Stimulated activated CD4-positive, alpha-beta T cell treated with anti-CD3 and anti-CD28 coated beads, Interleukin-4, amount 100 ng/mL, for 4 hours (primary cell): ENCODE measurements around the gene HOXB5.

ENCODE experiments used
- DNase-seq, 2 experiments: peaks; one replicate each; pipeline ENCODE4 v3.0.0-alpha.2; 2020

Gene HOXB5

DNA sequence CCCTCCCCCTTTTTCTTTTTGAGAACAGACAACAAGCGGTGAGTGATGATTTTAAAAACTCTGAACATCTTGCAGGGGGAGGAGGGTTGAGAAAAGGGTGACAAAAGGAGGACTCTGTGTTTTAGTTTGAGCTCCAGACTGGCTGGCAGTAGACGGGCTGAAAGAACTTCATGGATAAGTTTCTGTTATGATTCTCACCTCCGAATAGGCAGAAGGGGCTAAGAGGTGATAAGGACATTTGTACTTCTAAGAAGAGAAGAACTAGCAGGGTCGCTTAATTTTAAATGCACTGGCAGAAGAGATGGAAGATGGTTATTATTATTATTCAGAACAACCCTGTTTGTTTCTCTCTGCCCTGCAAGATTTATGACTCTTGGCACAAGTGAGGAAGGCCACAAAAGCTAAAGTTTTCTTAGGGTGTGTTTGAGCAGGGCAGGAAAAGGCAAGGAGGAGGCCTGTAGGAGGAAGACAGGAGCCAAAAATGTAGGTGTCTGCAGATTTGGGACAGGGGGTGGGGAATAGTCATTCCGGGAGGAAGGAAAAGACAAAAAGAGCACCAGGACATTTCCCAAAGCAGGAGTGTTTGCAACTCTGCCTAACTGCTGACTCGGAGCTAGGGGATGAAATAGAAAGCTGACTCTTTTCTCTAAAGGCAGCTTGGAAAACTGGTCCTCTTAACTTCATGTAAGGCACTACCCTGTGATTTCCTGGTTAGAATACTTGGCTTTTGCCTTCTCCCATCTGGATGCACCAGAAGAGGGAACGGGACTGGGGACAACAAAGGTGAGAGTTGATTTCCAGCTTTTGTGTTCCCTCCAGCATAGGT, 36.8 kb downstream of the HOXB5 start:
- no peak for DNase-seq

- DNase-seq, result no peak
These were observed 37.4 kb downstream of the HOXB5 start for GRCh38 chr17:48556229-48556575.

DNA sequence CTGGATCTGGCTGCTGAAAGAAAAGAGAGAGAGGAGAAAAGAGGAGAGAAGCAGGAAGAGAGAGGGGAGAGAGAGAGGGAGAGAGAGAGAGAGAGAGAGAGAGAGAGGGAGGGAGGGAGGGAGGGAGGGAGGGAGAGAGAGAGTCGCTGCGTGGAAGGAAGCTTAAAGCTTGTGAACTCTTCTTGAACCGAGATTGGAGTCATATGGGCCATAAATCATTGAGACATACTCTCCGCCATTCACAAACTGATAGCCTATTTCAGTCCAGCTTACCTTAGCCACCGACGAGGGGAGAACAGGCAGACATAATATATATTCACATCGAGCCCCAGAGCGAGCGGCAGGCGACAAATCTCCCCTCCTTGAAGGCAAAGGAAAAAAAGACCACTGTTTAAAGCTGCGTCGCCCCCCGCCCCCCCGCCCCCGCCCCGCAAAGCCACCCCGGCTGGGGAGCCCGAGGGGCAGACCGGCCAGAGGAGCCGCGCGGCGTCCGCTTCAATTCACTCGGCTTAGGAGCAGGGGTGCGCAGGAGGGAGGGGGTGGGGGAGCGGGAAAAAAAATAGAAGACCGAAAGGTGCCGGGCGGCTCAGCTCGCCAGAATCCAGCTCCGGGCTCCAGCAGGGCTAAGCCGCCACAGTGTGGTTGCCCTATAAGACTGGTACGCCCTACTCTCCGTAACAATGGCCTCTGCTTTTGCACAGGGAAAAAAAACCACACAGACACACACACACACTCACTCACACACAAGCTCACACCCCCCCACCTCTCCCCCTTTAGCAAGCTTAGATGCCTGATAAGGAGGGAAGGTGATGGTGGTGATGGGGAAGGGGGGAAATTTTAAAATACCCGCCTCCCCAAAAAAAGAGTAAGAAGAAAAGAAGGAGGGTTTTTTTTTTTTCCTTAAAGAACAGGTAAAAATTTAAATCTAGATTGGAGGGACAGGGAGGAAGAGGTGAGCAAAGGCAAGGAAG, 38.0 kb downstream of the HOXB5 start:
- DNase-seq, result no peak

- no peak for DNase-seq
These were observed 38.9 kb downstream of the HOXB5 start for GRCh38 chr17:48554412-48555257.

DNA sequence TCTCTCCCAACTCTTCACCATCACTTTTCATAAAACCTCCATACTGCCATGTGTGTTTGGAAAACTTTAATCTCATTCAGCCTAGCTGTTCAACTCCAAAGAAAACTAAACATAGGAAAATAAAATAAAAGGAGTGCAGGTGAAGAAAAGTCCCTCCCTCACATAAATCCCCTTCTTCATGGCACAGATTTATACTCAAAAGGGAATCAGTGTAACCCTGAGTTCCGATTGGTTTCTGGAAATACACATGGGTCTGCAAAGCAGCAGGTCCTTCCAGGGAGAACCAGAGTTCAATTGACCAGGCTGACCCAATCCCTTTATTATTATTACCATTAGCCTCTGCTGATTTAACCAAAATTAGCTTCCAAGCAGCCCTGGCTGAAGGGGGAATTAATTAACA, 39.8 kb downstream of the HOXB5 start:
- DNase-seq, result no peak

DNA sequence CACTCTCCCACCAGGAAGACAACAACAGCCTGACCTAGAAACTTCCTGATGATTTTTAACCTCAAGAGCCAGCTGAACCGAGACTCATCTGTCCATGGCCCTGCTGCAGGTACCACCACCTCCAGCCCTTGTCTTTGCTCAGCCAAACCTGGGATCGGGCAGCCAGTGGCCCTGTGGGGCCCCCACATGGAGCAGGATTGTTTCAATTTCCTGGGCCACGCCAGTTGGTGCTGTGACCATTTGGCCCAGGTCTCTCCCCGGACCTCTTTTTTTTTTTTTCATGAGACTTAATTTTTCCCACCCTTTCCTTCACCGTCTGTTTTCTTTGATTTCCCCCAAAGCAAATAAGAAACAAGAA, 40.4 kb downstream of the HOXB5 start:
- no peak for DNase-seq

GRCh38 chr17:48552466-48553189, 41.0 kb downstream of the HOXB5 start:
- DNase-seq, result no peak

DNA sequence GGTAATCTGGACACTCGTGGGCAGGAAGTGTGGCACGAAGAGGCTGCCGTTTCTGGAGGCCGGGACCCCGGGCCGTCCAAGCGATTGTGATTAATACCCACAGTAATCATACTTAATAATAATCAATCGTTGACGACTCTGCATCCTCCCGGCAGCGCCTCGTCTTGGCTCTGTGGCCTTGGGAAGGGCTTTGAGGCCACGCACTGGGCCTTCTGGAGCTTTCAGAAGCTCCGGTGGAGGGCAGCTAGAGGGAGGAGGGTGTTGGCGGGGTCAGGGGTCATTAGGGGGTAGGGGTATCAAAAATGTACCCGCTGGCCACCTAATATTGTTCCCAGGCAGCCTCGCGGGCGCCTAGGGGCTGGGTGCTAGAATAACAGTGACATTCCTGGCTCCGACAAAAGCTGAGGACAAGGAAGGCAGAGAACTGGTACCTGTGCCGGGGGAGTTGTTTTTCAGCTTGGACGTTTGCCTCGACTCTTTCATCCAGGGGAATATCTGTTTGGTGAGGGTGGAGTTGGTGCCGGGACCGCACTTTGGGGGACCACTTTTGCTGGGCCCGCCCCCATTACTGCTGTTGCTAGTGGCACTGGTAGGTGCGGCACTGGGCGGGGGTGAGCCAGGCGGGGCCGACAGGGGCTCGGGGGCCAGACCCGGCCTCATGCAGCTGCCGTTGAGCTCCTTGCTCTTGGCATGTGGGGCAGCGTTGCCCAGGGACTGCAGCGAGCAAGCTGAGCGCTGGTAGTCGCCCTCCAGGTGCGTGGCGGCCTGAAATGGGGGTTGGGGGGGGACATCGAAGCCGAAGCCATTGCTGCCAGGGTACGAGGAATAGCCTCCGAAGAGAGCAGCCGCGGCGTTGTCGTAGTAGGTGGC, 41.7 kb downstream of the HOXB5 start:
- no peak for DNase-seq

GRCh38 chr17:48551214-48551555, 42.4 kb downstream of the HOXB5 start:
- no peak for DNase-seq

- no peak for DNase-seq
These were observed 42.9 kb downstream of the HOXB5 start for GRCh38 chr17:48550502-48551213.

GRCh38 chr17:48549914-48550501, 43.6 kb downstream of the HOXB5 start:
- DNase-seq, result no peak

DNA sequence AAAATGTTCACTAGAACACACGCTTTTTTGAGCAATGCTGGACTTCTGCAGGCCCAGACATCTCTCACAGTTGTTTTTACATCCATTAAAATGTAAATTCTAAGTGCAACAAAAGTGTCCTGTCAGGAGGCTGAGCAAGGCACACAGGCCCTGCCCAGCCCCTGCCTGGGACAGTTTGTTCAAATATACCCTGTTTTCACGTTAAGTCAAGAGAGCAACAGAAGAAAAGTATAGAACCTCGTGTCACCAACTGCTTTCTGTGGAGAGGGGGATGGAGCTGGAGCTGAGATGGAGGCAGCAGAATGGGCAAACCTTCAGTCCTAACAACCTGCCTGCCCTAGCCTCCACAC, 44.3 kb downstream of the HOXB5 start:
- DNase-seq, result no peak

- DNase-seq, result no peak
These were observed 44.9 kb downstream of the HOXB5 start for GRCh38 chr17:48548523-48549280.

DNA sequence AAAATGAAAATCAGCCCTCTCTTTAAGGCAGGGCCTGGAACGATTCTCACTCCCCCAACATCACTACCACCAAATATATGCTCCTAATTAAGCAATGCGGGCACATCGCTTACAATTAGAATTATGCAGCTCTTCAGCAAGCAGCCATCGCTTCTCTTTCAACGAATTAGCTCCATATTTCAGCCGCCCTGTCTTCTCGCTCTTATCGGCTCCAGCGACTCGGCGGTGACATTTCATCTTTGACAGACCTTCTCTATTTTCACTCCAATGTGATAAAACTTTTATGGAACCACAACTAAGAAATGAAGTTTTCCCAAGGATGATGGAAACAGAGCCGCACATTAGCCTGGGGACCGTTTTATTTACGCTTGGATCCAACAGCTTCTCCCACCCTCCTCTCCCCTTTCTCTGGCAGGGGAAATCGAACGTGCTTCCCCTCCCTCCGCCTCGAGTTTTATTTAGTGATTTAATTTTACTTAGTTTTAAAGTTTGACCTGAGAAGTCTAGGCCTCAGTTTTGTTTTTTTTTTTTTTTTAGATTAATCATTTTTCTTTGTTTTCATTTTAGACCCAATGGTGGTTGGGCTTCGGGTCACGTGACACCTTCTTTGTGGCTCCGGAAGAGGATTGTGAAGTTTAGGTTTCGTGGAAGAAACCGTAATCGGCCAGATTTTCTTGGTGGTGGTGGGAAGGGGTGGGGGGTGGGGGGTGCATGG, 45.6 kb downstream of the HOXB5 start:
- peak in 1 of 2 experiments; percentile 36 for DNase-seq

GRCh38 chr17:48546924-48547807, 46.4 kb downstream of the HOXB5 start:
- no peak for DNase-seq

DNA sequence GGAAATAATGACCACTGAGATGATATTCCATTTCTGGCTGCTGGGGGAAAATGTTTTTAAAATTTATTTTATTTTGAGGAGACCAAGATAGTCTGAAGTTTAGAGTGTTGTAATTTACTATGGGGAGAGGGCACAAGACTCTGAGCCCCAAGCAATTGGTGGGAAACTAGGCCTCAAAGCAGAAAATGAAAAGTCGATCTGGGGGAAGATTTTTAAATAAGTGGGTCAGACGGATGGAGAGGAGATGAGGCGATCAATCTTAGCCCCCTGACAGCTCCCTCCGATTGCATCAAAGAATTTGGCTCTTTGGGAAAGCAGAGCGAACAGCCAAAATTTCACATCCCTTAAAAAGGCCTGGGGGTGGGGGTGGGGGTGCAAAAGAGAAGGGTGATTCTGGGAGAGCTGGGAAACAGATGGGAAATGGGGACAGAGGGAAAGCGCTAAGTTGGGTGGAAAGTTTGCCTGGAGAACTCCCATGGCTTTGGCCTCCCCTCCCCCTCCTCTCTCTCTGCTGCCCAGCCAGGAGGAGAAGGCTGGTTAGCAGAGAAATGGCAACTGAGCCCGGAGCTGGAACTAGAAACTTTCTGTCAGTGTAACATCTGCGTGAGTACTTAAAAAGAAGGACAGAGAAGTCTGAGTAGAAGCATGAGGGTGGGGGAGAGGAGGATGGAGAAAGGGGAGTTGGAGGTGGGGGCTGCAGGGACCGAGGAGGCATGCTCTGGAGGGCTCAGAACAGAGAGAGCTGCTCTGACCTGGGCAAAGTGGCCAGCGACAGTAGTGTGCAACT, 47.2 kb downstream of the HOXB5 start:
- no peak for DNase-seq

DNA sequence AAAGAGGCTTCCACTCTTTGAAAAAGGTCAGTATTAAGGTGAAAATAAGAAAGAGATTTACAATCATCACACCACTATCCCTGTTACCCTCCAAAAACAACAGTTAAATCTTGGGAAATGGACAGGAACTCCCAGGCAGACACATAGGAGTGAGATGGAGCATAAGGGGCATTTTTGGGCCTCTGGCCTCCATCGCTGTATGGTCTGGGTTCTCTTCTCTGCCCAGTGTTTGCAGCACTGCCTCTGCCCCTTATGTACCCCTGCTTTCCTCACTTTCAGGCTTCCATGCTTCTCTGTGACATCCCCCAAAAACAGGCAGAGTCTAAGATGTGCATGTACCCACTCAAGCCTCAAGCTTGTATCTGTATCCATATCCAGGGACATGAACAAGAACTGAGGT, 48.0 kb downstream of the HOXB5 start:
- DNase-seq, result no peak
